HG02973 (cell line): ENCODE results near the gene EGLN1.
"Not testable (repeated sequence)": the region's sequence is repeated elsewhere in the genome, so short reads cannot be mapped to it uniquely, and the experiment has no call there.

Experiments used
- ATAC-seq: cut with Tn5 transposase; IDR thresholded peaks from one replicate; pipeline ENCODE4 v1.9.1; 2021; ENCODE audit warnings: moderate library complexity; ENCODE audit not compliant: unreplicated experiment

Gene EGLN1

GRCh38 chr1:231369282-231369681, 52.8 kb downstream of the EGLN1 start:
- no peak for ATAC-seq

- ATAC-seq = no peak
Measured at GRCh38 chr1:231364192-231364591, 57.9 kb downstream of the EGLN1 start.

- ATAC-seq = no peak
Measured at GRCh38 chr1:231363624-231364023, 58.5 kb downstream of the EGLN1 start.

- no peak for ATAC-seq
Measured at GRCh38 chr1:231362325-231362724, 59.8 kb downstream of the EGLN1 start.

- no peak for ATAC-seq
Measured at GRCh38 chr1:231359113-231359512, 63.0 kb downstream of the EGLN1 start.

- peak; percentile 77 for ATAC-seq
Measured at GRCh38 chr1:231357831-231358354, 64.2 kb downstream of the EGLN1 start.

GRCh38 chr1:231357187-231357772, 64.8 kb downstream of the EGLN1 start:
- ATAC-seq = no peak

- no peak for ATAC-seq
Measured at GRCh38 chr1:231355171-231355570, 66.9 kb downstream of the EGLN1 start.

GRCh38 chr1:231354330-231355020, 67.6 kb downstream of the EGLN1 start:
- ATAC-seq = no peak

- no peak for ATAC-seq
Measured at GRCh38 chr1:231353086-231353485, 69.0 kb downstream of the EGLN1 start.

- ATAC-seq = no peak
Measured at GRCh38 chr1:231351816-231352215, 70.3 kb downstream of the EGLN1 start.

- ATAC-seq = not testable (repeated sequence)
Measured at GRCh38 chr1:231348856-231349255, 73.2 kb downstream of the EGLN1 start.

GRCh38 chr1:231348442-231348841, 73.6 kb downstream of the EGLN1 start:
- ATAC-seq = no peak

- no peak for ATAC-seq
Measured at GRCh38 chr1:231347961-231348360, 74.1 kb downstream of the EGLN1 start.

- no peak for ATAC-seq
Measured at GRCh38 chr1:231340328-231341013, 81.6 kb downstream of the EGLN1 start.

GRCh38 chr1:231338270-231339128, 83.6 kb downstream of the EGLN1 start, which contains the start of gene SPRTN:
Gene SPRTN (plus strand): TSS chr1:231338293. CDS start chr1:231338384, 91 bp downstream.
- peak; percentile 7 for ATAC-seq

- peak; percentile 69 for ATAC-seq
Measured at GRCh38 chr1:231337472-231338269, 84.4 kb downstream of the EGLN1 start, which contains the start of gene EXOC8. Gene EXOC8 (minus strand): TSS chr1:231337852. CDS start chr1:231337745, 107 bp downstream.

- peak; percentile 2 for ATAC-seq
Measured at GRCh38 chr1:231337043-231337471, 85.0 kb downstream of the EGLN1 start.

- ATAC-seq = no peak
Measured at GRCh38 chr1:231335663-231336602, 86.2 kb downstream of the EGLN1 start.
